Ishikawa (cell line): Measurements from ENCODE around the gene IPO11.

Experiments used
- CEBPB ChIP-seq: IDR thresholded peaks from 2 replicates; pipeline ENCODE4 v1.6.1; 2012
- CREB1 ChIP-seq: IDR thresholded peaks from 2 replicates; pipeline ENCODE4 v1.6.1; 2012; ENCODE audit warnings: low read depth
- EGR1 ChIP-seq: IDR thresholded peaks from 2 replicates; pipeline ENCODE4 v1.6.1; 2012
- EP300 ChIP-seq: IDR thresholded peaks from 2 replicates; pipeline ENCODE4 v1.6.1; 2012; ENCODE audit warnings: borderline replicate concordance
- FOXM1 ChIP-seq: IDR thresholded peaks from 2 replicates; pipeline ENCODE4 v1.6.1; 2012; ENCODE audit warnings: low read depth, borderline replicate concordance
- MAX ChIP-seq: IDR thresholded peaks from 2 replicates; pipeline ENCODE4 v1.6.1; 2012
- NFIC ChIP-seq: IDR thresholded peaks from 2 replicates; pipeline ENCODE4 v1.6.1; 2012
- RAD21 ChIP-seq: IDR thresholded peaks from 2 replicates; pipeline ENCODE4 v1.6.1; 2012; ENCODE audit warnings: low read depth
- TAF1 ChIP-seq: IDR thresholded peaks from 2 replicates; pipeline ENCODE4 v1.6.1; 2012; ENCODE audit warnings: low read depth, mild to moderate bottlenecking
- TCF12 ChIP-seq: IDR thresholded peaks from 2 replicates; pipeline ENCODE4 v1.6.1; 2012; ENCODE audit warnings: low read depth
- TEAD4 ChIP-seq: IDR thresholded peaks from 2 replicates; pipeline ENCODE4 v1.6.1; 2012
- USF1 ChIP-seq: IDR thresholded peaks from 2 replicates; pipeline ENCODE4 v1.6.1; 2012
- YY1 ChIP-seq: IDR thresholded peaks from 2 replicates; pipeline ENCODE4 v1.6.1; 2012; ENCODE audit warnings: low read depth
- ZBTB7A ChIP-seq: IDR thresholded peaks from 2 replicates; pipeline ENCODE4 v1.6.1; 2012; ENCODE audit warnings: low read depth
- TF ChIP-seq, protein P1 (sequence below): IDR thresholded peaks from 2 replicates; pipeline ENCODE4 v1.6.1; 2012; ENCODE audit warnings: low read depth, mild to moderate bottlenecking

IPO11 gene

DNA sequence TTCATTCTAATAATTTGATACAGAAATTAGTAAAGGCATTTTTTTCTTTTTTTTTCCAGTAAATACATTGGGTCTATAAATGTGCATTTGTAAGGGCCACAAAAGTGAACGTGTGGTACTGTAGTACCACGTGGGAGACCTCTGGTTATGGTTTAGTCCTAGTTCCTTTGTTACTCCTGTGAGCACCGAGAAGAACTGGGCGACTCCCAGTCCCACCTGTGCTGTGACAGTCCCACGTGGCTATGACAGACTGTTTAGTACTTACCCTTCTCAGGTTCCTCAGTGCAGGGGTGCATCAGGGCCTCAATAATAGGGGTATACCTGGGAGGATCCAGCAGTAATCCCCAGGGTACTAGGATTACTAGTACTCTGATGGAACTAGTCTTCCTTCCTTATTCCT is 215.3 kb downstream of the IPO11 start:
- TF ChIP-seq FOXM1, result no peak
- no peak for TF ChIP-seq MAX
- no peak for TF ChIP-seq EP300
- TF ChIP-seq YY1, result no peak
- no peak for TF ChIP-seq USF1

DNA sequence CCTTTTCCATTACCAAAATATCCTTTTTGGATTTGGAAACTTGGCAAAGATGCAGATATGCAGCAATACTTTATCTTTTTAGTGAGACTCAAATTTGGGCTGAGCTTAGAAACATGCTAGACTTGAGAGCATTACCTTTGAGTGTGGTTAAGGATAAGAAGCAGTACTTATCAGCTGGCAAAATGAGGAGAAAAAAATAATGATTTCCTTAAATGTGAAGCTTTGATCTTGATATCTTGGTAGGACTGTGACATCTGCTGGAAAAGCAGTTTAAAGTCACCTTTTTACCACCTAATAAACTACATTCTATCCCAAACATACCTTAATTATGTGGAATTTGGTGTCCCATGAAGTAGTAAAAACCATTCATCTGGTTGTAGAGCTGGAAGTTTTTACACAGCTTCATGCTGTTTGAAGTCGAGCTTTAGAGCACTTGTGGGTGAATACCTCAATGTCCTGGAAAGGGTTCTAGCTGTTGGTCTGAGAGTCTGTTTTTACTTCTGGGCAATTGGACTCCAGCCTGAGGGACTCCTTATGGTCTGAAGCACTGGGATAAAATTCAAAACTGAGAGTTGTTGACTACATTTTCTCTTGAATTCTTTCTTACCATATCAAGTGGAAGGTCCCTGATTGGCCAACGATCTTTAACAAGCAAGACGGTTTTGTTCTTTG is 219.5 kb downstream of the IPO11 start:
- no peak for TF ChIP-seq YY1
- TF ChIP-seq ZBTB7A, result no peak
- TF ChIP-seq CREB1, result no peak
- no peak for TF ChIP-seq FOXM1
- TF ChIP-seq, protein P1, sequence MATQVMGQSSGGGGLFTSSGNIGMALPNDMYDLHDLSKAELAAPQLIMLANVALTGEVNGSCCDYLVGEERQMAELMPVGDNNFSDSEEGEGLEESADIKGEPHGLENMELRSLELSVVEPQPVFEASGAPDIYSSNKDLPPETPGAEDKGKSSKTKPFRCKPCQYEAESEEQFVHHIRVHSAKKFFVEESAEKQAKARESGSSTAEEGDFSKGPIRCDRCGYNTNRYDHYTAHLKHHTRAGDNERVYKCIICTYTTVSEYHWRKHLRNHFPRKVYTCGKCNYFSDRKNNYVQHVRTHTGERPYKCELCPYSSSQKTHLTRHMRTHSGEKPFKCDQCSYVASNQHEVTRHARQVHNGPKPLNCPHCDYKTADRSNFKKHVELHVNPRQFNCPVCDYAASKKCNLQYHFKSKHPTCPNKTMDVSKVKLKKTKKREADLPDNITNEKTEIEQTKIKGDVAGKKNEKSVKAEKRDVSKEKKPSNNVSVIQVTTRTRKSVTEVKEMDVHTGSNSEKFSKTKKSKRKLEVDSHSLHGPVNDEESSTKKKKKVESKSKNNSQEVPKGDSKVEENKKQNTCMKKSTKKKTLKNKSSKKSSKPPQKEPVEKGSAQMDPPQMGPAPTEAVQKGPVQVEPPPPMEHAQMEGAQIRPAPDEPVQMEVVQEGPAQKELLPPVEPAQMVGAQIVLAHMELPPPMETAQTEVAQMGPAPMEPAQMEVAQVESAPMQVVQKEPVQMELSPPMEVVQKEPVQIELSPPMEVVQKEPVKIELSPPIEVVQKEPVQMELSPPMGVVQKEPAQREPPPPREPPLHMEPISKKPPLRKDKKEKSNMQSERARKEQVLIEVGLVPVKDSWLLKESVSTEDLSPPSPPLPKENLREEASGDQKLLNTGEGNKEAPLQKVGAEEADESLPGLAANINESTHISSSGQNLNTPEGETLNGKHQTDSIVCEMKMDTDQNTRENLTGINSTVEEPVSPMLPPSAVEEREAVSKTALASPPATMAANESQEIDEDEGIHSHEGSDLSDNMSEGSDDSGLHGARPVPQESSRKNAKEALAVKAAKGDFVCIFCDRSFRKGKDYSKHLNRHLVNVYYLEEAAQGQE, result no peak
- TF ChIP-seq RAD21, result no peak
- no peak for TF ChIP-seq CEBPB
- TF ChIP-seq EP300, result no peak
- no peak for TF ChIP-seq USF1
- TF ChIP-seq TEAD4, result no peak
- TF ChIP-seq NFIC, result no peak
- TF ChIP-seq EGR1, result no peak
- TF ChIP-seq MAX, result no peak
- no peak for TF ChIP-seq TCF12
- TF ChIP-seq TAF1, result no peak

DNA sequence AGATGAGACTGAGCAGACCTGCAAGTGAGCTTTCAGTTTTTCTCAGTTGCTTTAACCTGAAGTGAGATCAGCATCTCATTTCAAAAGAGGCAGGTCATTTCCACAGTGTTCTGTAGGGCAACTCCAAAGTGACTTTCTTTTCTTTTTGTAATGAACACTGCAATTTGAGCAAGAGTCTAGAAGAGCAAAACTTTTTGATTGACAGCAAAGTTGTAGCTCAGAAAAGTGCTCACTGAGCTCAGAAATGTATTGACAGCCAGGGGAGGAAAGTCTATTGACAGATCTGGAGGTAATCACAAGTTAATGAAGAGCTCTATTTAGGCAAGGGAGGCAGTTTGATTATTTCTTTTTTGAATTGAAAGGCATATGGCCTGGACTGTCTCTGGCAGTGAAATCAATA is 220.7 kb downstream of the IPO11 start:
- no peak for TF ChIP-seq FOXM1
- TF ChIP-seq YY1, result no peak
- TF ChIP-seq CREB1, result no peak
- TF ChIP-seq, protein P1, result no peak

- no peak for TF ChIP-seq TAF1
- no peak for TF ChIP-seq MAX
- TF ChIP-seq CREB1, result no peak
- no peak for TF ChIP-seq RAD21
- no peak for TF ChIP-seq TEAD4
- no peak for TF ChIP-seq YY1
- TF ChIP-seq USF1, result no peak
These were observed 227.9 kb downstream of the IPO11 start for GRCh38 chr5:62640446-62640845.

- no peak for TF ChIP-seq FOXM1
- TF ChIP-seq CREB1, result no peak
- TF ChIP-seq TCF12, result no peak
- no peak for TF ChIP-seq TEAD4
- TF ChIP-seq YY1, result no peak
- TF ChIP-seq ZBTB7A, result no peak
- TF ChIP-seq USF1, result no peak
- TF ChIP-seq NFIC, result no peak
- TF ChIP-seq RAD21, result no peak
- TF ChIP-seq CEBPB, result no peak
- TF ChIP-seq EGR1, result no peak
- TF ChIP-seq TAF1, result no peak
- no peak for TF ChIP-seq EP300
- no peak for TF ChIP-seq MAX
- TF ChIP-seq, protein P1, result no peak
These were observed 229.9 kb downstream of the IPO11 start for GRCh38 chr5:62642468-62642867.
